NCI-H345 (cell line): ENCODE measurements around the gene MAIP1.
"Not testable (repeated sequence)": the region's sequence is repeated elsewhere in the genome, so short reads cannot be mapped to it uniquely, and the experiment has no call there.

Source experiments
- DNase-seq: peaks from one replicate; lab custom pipeline; 2025; lab: John Stamatoyannopoulos, UW

The MAIP1 gene, protein sequence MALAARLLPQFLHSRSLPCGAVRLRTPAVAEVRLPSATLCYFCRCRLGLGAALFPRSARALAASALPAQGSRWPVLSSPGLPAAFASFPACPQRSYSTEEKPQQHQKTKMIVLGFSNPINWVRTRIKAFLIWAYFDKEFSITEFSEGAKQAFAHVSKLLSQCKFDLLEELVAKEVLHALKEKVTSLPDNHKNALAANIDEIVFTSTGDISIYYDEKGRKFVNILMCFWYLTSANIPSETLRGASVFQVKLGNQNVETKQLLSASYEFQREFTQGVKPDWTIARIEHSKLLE

DNA sequence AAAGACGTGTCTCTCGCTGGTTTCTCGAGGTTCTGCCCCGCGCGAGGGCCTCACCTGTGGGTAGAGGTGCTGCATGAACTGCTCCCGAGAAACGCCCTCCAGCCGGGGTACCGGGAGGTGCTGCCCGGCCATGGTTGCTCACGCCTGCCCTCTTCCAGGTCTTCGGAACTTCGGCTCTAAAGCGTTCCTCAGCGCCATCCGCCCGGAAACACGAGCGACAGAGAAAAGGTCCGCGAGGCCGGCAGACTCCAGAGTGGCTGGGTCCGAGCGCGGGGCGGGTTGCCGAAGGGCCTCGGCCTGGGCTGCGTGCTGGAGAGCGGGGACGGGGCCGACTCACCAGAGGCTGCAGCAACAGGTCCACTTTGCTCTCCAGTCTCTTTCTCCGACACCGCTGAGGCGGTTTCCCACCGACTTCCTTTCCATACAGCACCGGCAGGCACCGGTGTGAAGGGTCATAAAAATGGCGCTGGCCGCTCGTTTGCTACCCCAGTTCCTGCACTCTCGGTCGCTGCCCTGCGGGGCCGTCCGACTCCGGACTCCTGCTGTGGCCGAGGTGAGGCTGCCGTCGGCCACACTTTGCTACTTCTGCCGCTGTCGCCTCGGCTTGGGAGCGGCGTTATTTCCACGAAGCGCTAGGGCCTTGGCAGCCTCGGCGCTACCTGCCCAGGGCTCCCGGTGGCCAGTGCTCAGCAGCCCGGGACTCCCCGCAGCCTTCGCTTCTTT is at the start of gene MAIP1, which contains the start of gene TYW5:
Gene MAIP1, plus strand, starts transcription at position 244 of the 723 bp plus-strand sequence. Its CDS starts 217 bp downstream, at position 461.
Gene TYW5, minus strand, starts transcription at position 153 of the 723 bp plus-strand sequence. Its CDS starts 21 bp downstream, at position 132.
- peak; percentile 87 for DNase-seq

DNA sequence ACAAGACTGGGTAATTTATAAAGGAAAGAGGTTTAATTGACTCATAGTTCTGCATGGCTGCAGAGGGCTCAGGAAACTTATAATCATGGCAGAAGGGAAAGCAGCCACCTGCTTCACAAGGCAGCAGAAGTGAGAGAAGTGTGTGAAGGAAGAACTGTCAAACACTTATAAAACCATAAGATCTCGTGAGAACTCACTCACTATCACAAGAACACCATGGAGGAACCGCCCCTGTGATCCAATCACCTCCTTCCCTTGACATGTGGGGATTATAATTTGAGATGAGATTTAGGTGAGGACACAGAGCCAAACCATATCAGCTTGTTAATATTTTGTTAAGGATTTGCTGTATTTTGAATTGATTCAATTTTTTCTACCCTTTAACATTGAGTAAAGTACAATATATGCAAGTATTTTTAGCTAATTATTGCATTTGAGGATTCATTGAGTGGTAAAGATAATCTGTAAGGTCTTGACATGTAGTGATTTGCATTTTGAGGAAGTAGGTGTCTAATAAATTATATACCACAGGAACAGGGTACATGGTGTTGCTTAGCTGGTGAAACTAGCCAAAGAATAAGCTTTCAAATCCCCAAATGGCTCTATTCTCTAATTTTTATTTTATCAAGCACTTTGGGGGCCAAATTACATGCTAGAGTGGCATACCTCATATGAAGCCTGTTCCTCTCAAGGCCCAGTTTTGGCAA is 48.2 kb upstream of the MAIP1 start:
- DNase-seq = no peak

DNA sequence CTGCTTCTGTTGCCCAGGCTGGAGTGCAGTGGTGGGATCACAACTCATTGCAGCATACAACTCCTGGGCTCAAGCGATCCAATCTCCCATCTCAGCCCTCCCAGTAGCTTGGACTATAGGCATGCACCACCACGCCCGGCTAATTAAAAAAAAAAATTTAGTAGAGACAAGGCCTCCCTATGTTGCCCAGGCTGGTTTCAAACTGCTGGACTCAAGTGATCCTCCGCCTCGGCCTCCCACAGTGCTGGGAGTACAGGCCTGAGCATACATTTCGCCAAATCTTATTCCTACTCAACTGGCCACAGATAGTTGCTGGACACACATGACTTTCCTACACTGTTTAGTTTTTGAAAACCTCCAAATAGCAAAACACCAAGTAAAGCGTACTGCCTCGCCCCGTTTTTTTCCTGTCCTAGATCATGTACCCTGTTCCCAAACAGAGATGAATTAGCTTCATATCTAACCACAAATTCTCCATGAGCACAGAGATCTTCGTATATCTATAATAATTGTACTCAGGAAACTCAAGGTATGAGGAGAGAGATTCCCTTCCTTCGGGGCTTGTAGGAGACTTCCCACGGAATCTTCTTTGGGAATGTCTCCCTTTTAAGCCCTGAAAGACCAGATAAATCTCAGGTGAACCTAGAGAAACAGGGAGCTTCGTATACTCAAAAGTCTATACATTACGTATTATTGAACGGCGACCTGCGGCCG is 44.9 kb upstream of the MAIP1 start:
- DNase-seq = no peak

DNA sequence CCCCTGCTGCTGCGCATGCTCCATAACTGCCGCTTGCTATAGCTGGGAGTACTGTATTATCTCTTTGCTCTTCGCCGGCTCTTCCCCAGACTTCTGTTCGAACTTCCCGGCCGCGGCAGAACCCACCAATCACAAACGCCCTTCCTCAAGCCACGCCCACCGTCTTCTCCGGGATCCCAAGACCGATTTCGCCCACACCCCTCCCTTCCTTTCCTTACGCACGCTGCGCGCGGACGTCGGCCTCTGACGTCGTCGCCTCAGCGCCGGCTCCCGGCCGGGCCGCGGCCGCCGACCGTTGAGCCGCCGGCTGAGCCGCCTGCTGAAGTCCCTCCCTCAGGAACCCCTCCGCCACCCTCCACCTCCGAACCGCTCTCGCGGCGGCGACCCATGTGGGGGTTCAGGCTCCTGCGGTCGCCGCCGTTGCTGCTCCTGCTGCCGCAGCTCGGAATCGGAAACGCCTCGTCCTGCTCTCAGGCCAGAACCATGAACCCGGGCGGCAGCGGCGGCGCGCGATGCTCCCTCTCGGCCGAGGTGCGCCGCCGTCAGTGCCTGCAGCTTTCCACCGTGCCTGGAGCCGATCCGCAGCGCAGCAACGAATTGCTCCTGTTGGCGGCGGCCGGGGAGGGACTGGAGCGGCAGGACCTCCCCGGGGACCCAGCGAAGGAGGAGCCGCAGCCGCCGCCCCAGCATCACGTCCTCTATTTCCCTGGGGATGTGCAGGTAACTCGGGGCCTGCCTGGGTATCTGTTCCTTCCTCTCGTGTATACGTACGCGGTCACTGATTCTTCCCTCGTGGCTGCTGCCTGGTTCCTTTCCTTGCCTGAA is 44.1 kb upstream of the MAIP1 start, which contains the start of gene C2orf69:
Gene C2orf69, plus strand, starts transcription at position 242 of the 825 bp plus-strand sequence. Its CDS starts 146 bp downstream, at position 388.
- DNase-seq = peak; percentile 97

DNA sequence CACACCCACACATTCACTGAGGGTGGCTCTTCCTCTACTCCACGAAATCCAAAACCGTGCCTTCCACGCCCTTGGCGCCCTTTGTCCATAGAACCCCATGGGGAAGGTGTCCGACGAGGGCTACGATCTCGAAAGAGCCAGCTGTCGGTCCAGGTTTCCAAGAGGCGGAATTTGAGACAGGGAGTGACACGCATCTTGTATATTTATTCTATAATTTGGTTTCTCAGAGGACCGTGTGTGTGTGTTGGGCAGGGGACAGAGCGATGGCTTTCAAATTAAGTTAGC is 43.6 kb upstream of the MAIP1 start:
- no peak for DNase-seq

DNA sequence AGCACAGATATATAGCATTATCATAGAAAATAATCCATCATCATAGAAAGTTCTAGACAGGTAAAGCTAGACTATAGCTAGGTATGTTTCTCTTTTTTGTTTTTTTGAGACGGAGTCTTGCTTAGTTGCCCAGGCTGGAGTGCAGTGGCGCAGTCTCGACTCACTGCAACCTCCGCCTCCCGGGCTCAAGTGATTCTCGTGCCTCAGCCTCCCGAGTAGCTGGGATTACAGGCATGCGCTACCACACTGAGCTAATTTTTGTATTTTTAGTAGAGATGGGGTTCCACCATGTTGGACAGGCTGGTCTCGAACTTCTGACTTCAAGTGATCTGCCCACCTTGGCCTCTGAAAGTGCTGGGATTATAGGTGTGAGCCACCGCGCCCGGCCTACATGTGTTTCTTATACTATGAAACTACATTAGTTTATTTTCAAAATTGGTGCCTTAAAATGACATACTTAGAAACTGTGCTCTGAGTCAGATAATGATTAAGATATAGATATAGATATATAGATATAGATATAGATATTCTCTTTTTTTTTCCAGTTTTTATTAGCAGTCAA is 42.7 kb upstream of the MAIP1 start:
- DNase-seq = not testable (repeated sequence)

DNA sequence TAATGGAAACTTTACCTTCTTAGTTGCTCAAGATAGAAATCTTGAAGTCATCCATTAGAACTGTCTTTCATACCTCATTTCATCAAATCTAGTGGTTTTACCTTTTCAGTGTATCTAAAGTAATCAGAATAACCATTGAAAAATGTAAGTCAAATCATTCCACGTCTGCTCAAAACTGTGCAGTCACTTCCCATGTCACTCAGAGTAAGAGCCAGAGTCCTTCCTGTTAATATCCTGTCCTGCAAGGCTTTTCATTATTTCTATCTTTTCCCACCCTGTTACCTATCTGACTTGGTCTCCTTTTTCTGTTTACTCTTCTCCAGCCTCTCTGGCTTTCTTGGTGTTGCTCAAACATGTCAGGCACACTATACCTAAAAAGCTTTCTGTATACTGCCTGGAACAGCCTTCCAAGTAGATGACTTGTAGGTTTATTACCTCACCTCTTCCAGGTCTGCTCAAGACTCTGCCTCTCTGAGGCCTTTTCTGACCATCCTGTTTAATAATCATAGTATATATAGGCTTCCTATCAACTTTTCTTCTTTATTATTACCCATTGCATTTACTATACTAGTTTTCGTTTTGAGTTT is 40.9 kb upstream of the MAIP1 start:
- no peak for DNase-seq

GRCh38 chr2:199916980-199917379 is 38.4 kb upstream of the MAIP1 start:
- no peak for DNase-seq

DNA sequence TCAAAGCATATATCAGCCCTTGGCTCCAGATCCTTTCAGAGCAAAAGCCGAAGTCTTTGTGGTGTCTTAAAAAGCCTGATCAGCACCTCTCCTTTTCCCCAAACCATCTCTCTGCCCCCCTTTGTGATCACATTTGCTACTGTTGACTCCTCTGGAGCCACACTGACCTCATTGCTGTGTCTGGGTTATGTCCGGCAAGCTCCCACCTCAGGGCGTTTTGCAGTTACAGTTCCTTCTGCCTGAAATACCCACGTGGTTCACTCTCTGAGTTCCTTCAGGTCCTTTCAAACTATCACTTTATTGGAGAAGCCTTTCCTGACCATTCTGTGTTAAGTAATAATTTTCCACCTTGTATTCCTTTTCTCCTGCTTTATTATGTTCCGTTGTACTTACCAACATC is 32.5 kb upstream of the MAIP1 start:
- DNase-seq = no peak

DNA sequence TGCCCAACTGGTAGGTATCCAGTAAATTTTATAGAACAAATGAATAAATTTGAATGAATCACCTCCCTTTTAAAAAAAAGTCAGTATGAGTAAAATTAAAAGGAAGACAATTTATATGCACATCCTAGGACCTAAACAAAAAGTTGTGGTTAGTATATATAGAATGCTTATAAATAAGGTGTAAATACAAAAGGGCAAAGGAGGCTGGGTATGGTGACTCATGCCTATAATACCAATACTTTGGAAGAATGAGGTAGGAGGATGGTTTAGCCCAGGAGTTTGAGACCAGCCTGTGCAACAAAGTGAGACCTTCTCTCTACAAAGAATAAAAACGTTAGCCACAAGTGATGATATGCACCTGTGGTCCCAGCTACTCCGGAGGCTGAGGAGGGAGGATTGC is 31.5 kb upstream of the MAIP1 start:
- DNase-seq = no peak

GRCh38 chr2:199926806-199927205 is 28.6 kb upstream of the MAIP1 start:
- no peak for DNase-seq

- no peak for DNase-seq
Observed at GRCh38 chr2:199928226-199928625, 27.2 kb upstream of the MAIP1 start.

- no peak for DNase-seq
Observed at GRCh38 chr2:199928626-199929025, 26.8 kb upstream of the MAIP1 start.

DNA sequence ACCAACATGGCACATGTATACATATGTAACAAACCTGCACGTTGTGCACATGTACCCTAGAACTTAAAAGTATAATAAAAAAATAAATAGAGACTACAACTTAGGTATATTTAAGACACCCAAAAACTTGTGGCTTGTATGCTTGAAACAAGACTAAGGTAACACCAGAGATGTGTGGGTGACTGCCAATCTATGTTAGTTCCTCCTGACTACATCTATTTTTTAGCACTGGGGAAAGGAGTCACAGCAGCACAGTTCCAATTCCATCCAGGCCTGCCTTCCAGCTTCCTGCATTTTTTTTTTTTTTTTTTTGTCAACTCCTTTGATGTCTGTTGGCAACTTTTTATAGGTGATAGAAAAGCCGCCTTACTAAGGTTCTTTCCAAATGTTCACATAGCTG is 26.1 kb upstream of the MAIP1 start:
- no peak for DNase-seq

- no peak for DNase-seq
Observed at GRCh38 chr2:199932312-199932855, 23.0 kb upstream of the MAIP1 start.

GRCh38 chr2:199933466-199933865 is 21.9 kb upstream of the MAIP1 start:
- DNase-seq = no peak

DNA sequence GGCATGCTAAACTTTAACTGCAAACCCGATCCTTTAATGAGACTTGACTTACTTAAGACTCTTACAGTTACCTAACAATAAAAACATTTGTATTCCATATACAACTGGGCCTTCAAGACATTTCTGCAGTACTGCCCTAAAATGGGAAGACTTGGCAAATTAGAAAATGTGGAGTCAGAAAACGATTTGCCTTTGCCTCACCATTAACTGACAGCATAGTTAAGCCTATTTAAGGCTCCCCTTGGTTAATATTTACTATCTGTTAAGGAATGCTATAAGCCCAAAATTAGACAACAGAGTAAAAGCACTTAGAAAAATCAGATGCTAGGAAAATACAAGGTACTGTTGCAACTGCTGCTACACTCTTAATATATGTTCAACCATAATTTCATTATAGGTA is 18.8 kb upstream of the MAIP1 start:
- DNase-seq = no peak

DNA sequence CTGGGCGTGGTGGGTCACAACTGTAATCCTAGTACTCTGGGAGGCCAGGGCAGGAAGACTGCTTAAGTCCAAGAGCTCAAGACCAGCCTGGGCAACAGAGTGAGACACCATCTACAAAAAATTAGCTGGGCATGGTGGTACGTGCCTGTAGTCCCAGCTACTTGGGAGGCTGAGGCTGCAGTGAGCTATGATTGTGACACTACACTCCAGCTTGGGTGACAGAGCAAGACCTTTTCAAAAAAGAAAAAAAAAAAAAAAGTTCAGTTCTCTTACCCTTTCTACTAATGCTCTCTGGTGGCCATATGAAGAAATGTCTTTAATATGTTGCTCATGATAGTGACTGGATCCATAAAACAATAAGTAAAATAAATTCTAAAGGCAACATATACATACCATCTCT is 15.0 kb upstream of the MAIP1 start:
- DNase-seq = no peak

DNA sequence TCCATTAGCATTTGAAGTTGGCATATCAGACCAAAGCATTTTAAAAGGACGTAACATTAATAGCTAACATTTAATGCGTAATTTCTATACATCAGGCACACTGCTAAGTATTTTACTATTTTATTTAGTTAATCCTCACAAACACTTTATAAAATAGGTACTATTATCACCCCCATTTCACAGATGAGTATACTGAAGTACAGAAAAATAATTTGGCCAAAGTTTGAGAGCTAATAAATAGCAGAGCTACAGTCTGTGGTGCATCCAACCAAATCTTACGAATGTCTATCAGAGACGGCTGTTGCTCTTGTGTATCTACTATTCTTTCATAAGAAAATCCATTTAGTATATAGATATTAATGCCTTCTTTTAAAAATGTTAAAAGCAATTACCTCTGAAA is 12.0 kb upstream of the MAIP1 start:
- DNase-seq = no peak

DNA sequence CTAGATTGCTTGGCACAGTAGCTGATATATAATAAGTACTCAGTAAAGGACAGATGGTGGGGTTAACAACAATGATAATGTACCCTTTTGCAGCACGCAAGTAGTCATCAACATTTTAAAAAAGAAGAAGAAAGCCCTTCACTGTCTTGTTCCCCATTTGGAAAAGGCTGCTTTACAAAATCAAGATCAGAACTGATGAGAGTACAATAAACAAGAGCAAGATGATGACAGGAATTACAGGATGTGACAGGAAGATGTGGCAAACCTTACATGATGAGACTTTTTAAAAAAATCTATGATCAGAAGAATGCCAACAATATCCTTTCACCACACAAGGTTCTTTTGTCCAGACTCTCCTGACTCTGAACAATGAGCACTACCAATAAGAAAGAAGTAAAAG is 9.2 kb upstream of the MAIP1 start:
- no peak for DNase-seq
